IMR-90 (cell line): ENCODE results near the gene KLK1. TPM values are rescaled to one million over a fixed set of nuclear protein-coding genes. Genes with fewer than 3 reads are reported as not detected.

Experiments used
- ATAC-seq: fragments of 200-7000 bp; cut with Tn5 transposase; 2 replicates; pipeline ENCODE4 v1.9.1; 2020; ENCODE audit warnings: low read depth, mild to moderate bottlenecking, moderate library complexity
- BruUV-seq: library from RNA; stranded (reverse); fragments of 400-500 nt; replicated peaks from 2 replicates; lab custom pipeline; 2021; lab: Mats Ljungman, UMichigan
- CTCF ChIA-PET: fragments of 300-600 bp; formaldehyde crosslinking; extraction: SDS; loops from one replicate; lab custom pipeline; 2021; ENCODE audit warnings: antibody characterized with exemption; lab: Yijun Ruan, JAX
- POLR2A ChIA-PET: fragments of 300-600 bp; sonication (Branson Sonifier 250); formaldehyde crosslinking; loops from one replicate; lab custom pipeline; 2022; ENCODE audit warnings: antibody characterized with exemption; ENCODE audit not compliant: unreplicated experiment; lab: Charles Lee
- DNase-seq: peaks from one replicate; pipeline ENCODE4 v3.0.0; 2013
- H2AFZ ChIP-seq: replicated peaks from 2 replicates; pipeline ENCODE3; 2013; ENCODE audit warnings: low read length, mild to moderate bottlenecking; ENCODE audit not compliant: poor library complexity
- H2AK5ac ChIP-seq: 2 replicates; pipeline ENCODE4 v1.6.1; 2013; ENCODE audit warnings: low read depth, low read length, inconsistent platforms
- H2AK9ac ChIP-seq: replicated peaks from 2 replicates; pipeline ENCODE3; 2013; ENCODE audit warnings: mild to moderate bottlenecking, low read depth, low read length, moderate library complexity; ENCODE audit not compliant: poor library complexity
- H2BK120ac ChIP-seq: 2 replicates; pipeline ENCODE4 v1.6.1; 2013; ENCODE audit warnings: low read depth, low read length, inconsistent platforms
- H2BK15ac ChIP-seq: 3 replicates; pipeline ENCODE4 v1.6.1; 2013; ENCODE audit warnings: low read depth, low read length, inconsistent platforms
- H2BK20ac ChIP-seq: 2 replicates; pipeline ENCODE4 v1.6.1; 2013; ENCODE audit warnings: low read depth, mild to moderate bottlenecking, inconsistent platforms, low read length, moderate library complexity
- H2BK5ac ChIP-seq: 2 replicates; pipeline ENCODE4 v1.6.1; 2013; ENCODE audit warnings: mild to moderate bottlenecking, low read depth, low read length, inconsistent platforms; ENCODE audit not compliant: poor library complexity, severe bottlenecking
- H3K14ac ChIP-seq: replicated peaks from 2 replicates; pipeline ENCODE4 v1.6.1; 2013; ENCODE audit warnings: low read depth, low read length, inconsistent platforms
- H3K18ac ChIP-seq: 2 replicates; pipeline ENCODE4 v1.6.1; 2013; ENCODE audit warnings: low read depth, low read length, control low read depth
- H3K23ac ChIP-seq: 2 replicates; pipeline ENCODE4 v1.6.1; 2013; ENCODE audit warnings: low read depth, low read length, inconsistent platforms
- H3K27ac ChIP-seq: 2 replicates; pipeline ENCODE4 v1.5.1; 2013; ENCODE audit warnings: mild to moderate bottlenecking, control low read depth, low read length; ENCODE audit not compliant: insufficient read depth
- H3K27me3 ChIP-seq: 2 replicates; pipeline ENCODE4 v1.6.1; 2013; ENCODE audit warnings: low read length; ENCODE audit not compliant: control insufficient read depth, insufficient read depth
- H3K36me3 ChIP-seq: 2 replicates; pipeline ENCODE4 v1.6.1; 2013; ENCODE audit warnings: low read length, mixed read lengths; ENCODE audit not compliant: control insufficient read depth, insufficient read depth
- H3K4ac ChIP-seq: 2 replicates; pipeline ENCODE4 v1.6.1; 2013; ENCODE audit warnings: low read depth, low read length, inconsistent platforms
- H3K4me1 ChIP-seq: 2 replicates; pipeline ENCODE4 v1.6.1; 2013; ENCODE audit warnings: low read length, mixed read lengths; ENCODE audit not compliant: control insufficient read depth, insufficient read depth
- H3K4me2 ChIP-seq: 2 replicates; pipeline ENCODE4 v1.6.1; 2013; ENCODE audit warnings: low read depth, mild to moderate bottlenecking, control low read depth, low read length, moderate library complexity
- H3K4me3 ChIP-seq: 2 replicates; pipeline ENCODE4 v1.5.1; 2013; ENCODE audit warnings: low read depth, mild to moderate bottlenecking, control low read depth, low read length, moderate library complexity; ENCODE audit not compliant: insufficient read depth
- H3K56ac ChIP-seq: 2 replicates; pipeline ENCODE4 v1.6.1; 2013; ENCODE audit warnings: low read length, inconsistent platforms; ENCODE audit not compliant: insufficient read depth; ENCODE audit errors: extremely low read depth
- H3K79me1 ChIP-seq, 2 experiments: 2 replicates each; pipeline ENCODE4 v1.6.1; 2013; ENCODE audit warnings: low read length in 2 of 2, inconsistent platforms in 1 of 2, low read depth in 1 of 2
- H3K9ac ChIP-seq: 2 replicates; pipeline ENCODE4 v1.6.1; 2013; ENCODE audit warnings: low read depth, low read length, control low read depth
- H3K9me1 ChIP-seq: 2 replicates; pipeline ENCODE4 v1.6.1; 2013; ENCODE audit warnings: low read length, inconsistent platforms; ENCODE audit not compliant: insufficient read depth
- H3K9me3 ChIP-seq: 2 replicates; pipeline ENCODE4 v1.6.1; 2013; ENCODE audit warnings: low read length; ENCODE audit not compliant: control insufficient read depth, insufficient read depth
- H4K20me1 ChIP-seq: 2 replicates; pipeline ENCODE4 v1.6.1; 2013; ENCODE audit warnings: low read length, inconsistent platforms; ENCODE audit not compliant: insufficient read depth
- H4K5ac ChIP-seq: 2 replicates; pipeline ENCODE4 v1.6.1; 2013; ENCODE audit warnings: mild to moderate bottlenecking, low read depth, low read length, control low read depth
- H4K8ac ChIP-seq, 2 experiments: 2 replicates each; pipeline ENCODE4 v1.6.1; 2013; ENCODE audit warnings: low read depth in 2 of 2, low read length in 2 of 2, control low read depth in 1 of 2, inconsistent platforms in 1 of 2
- H4K91ac ChIP-seq: 2 replicates; pipeline ENCODE4 v1.6.1; 2013; ENCODE audit warnings: low read depth, low read length, inconsistent platforms; ENCODE audit not compliant: insufficient read depth
- FOS ChIP-seq: fragments of 150-350 bp; IDR thresholded peaks from 2 replicates; pipeline ENCODE4 v1.6.1; 2016; ENCODE audit warnings: low read depth, low read length
- MAZ ChIP-seq: IDR thresholded peaks from 2 replicates; pipeline ENCODE4 v1.6.1; 2012; ENCODE audit warnings: low read depth, mild to moderate bottlenecking, low read length, improper control_type of control experiment, moderate library complexity, borderline replicate concordance
- WGBS, 2 experiments: methylation state at CpG; one replicate each; pipeline versions ENCODE4 v1.1.5 to v1.1.7; 2013; ENCODE audit warnings: missing lambda C conversion rate in 2 of 2; ENCODE audit not compliant: insufficient read length in 1 of 2; ENCODE audit errors: extremely low coverage in 2 of 2; 5-methylcytosine and 5-hydroxymethylcytosine counted together
- dilution Hi-C: fragments of 300-500 bp; cut with HindIII; formaldehyde crosslinking; loops from one replicate; pipeline ENCODE4 v1.14.3; 2018; ENCODE audit warnings: low sequenced_read_pairs; ENCODE audit not compliant: unreplicated experiment
- in situ Hi-C: fragments of 300-500 bp; cut with MboI; formaldehyde crosslinking; loops from 3 replicates; pipeline ENCODE4 v1.14.3; 2019; ENCODE audit warnings: low sequenced_read_pairs, inconsistent platforms, mixed read lengths
- intact Hi-C: fragments of 100-400 bp; cut with micrococcal nuclease; formaldehyde crosslinking; loops from 2 replicates; pipeline ENCODE4 v1.10.0; 2022
- polyA plus RNA-seq, 3 experiments: library from polyadenylated mRNA; depleted of rRNA; stranded (reverse); fragments of >200 nt; gene quantifications; 2 replicates each; pipeline ENCODE4 v1.2.3, GENCODE V29; 2012; ENCODE audit warnings: low replicate concordance in 1 of 3
- total RNA-seq: library from RNA; depleted of rRNA; stranded (reverse); fragments of >200 nt; gene quantifications from 2 replicates; pipeline ENCODE4 v1.2.3, GENCODE V29; 2012
- TF ChIP-seq, protein P1 (sequence below): conservative IDR thresholded peaks from 2 replicates; pipeline ENCODE4 v1.5.1; 2012; ENCODE audit warnings: mild to moderate bottlenecking, low read depth, low read length, improper control_type of control experiment

KLK1 gene
- total and polyA plus RNA-seq, 2 of the 4 experiments (the other 2 are of a cell fraction) = not detected

DNA sequence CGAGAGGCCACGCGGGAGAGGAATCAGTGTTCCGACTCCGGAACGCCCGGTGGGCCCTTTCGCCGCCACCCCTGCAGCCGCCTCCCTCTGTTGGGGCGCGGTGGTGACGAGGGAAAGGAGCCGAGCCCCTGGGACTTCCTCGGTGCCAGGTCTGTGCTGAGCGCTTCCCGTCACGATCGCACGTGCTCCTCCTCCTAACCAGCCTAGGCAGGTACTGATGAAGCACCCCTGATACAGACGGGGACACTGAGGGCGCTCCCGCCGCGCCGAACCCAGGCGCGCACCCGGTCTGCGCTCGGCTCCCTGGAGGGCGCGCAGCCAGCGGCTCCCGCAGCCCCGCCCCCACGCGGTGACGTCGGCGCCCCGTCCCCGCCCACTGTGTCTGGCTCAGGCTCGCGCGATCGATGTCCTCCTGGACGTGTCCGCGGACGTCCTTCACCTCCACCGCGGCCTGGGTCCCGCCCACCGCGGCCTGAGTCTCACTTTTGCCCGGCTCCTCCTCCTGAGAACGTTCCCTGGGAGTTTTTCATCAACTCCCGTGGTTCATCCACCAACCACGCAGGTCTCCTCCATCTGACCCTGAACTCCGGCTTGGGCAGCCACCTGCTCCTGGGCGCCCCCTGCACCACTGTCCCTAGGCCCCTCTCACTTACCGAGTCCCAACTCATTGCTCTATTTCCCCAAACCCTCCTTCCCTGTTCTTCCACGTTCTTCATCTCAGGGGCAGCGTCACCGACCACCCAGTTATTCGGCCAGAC, 12.4 kb upstream of the KLK1 start:
- POLR2A ChIA-PET = no interaction called here

More for the DNA sequence above, 12.4 kb upstream of the KLK1 start:
- peak; percentile 45 for DNase-seq
- Histone ChIP-seq H3K9me1 (no peaks in the 10 kb centered on the region), H3K4me2 (peak overlapping the region; percentile 91), H2BK120ac (no peak overlapping the region), H3K56ac (no peak overlapping the region), H3K4me3 (peak overlapping the region; percentile 69), H4K8ac (peak overlapping the region; percentile 41 to 86; a peak in 2 of 4 replicates), H2AFZ (peak overlapping the region; percentile 94), H4K5ac (peak overlapping the region; percentile 16; the same call in 1 of the 2 replicates), H3K9ac (peak overlapping the region; percentile 54), H2BK5ac (no peak overlapping the region), H2AK9ac (peak overlapping the region; percentile 17), H3K79me1 (no peaks in the 10 kb centered on the region), H3K4me1 (no peaks in the 10 kb centered on the region), H4K91ac (no peak overlapping the region), H3K27ac (no peak overlapping the region; the same call in 1 of the 2 replicates), H2BK20ac (no peak overlapping the region), H3K18ac (peak overlapping the region; percentile 2; the same call in 1 of the 2 replicates), H2AK5ac (no peak overlapping the region), H3K4ac (peak overlapping the region; percentile 55; the same call in 1 of the 2 replicates), H4K20me1 (no peaks in the 10 kb centered on the region), H2BK15ac (no peak overlapping the region), H3K14ac (no peak overlapping the region), H3K23ac (no peak overlapping the region; the same call in 1 of the 2 replicates), H3K27me3 (no peaks in the 10 kb centered on the region), H3K36me3 (no peaks in the 10 kb centered on the region), H3K9me3 (no peaks in the 10 kb centered on the region)
- dilution Hi-C loops = no loop called here
- 14% methylated on average over 8 of the region's 67 CpGs; no CpG with 5 or more reads in 1 of the 2 experiments for WGBS, 2 experiments
- no TSS peak for BruUV-seq
- CTCF ChIA-PET = no interaction called here
- peak; percentile 97 for ATAC-seq
- TF ChIP-seq MAZ (peak; percentile 72), FOS (no peak)
- TF ChIP-seq, protein P1, sequence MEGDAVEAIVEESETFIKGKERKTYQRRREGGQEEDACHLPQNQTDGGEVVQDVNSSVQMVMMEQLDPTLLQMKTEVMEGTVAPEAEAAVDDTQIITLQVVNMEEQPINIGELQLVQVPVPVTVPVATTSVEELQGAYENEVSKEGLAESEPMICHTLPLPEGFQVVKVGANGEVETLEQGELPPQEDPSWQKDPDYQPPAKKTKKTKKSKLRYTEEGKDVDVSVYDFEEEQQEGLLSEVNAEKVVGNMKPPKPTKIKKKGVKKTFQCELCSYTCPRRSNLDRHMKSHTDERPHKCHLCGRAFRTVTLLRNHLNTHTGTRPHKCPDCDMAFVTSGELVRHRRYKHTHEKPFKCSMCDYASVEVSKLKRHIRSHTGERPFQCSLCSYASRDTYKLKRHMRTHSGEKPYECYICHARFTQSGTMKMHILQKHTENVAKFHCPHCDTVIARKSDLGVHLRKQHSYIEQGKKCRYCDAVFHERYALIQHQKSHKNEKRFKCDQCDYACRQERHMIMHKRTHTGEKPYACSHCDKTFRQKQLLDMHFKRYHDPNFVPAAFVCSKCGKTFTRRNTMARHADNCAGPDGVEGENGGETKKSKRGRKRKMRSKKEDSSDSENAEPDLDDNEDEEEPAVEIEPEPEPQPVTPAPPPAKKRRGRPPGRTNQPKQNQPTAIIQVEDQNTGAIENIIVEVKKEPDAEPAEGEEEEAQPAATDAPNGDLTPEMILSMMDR = no peak
- in situ Hi-C loops = no loop called here
- intact Hi-C loops = no loop called here
